Colonic mucosa (tissue), 4 donors: ENCODE results near the gene AQP5. TPM values are rescaled to one million over a fixed set of nuclear protein-coding genes. Genes with fewer than 3 reads are reported as not detected.

Source experiments
- DNase-seq: peaks from one replicate; pipeline ENCODE4 v3.0.0-alpha.2; 2020
- H3K27ac ChIP-seq: fragments of 200-600 bp; one replicate; pipeline ENCODE4 v1.8.0; 2021
- H3K27me3 ChIP-seq: fragments of 200-600 bp; one replicate; pipeline ENCODE4 v1.8.0; 2021
- H3K36me3 ChIP-seq: fragments of 200-600 bp; one replicate; pipeline ENCODE4 v1.8.0; 2021
- H3K4me1 ChIP-seq: fragments of 200-600 bp; one replicate; pipeline ENCODE4 v1.8.0; 2021; ENCODE audit warnings: mild to moderate bottlenecking
- H3K4me3 ChIP-seq: fragments of 200-600 bp; one replicate; pipeline ENCODE4 v1.8.0; 2021
- H3K9ac ChIP-seq, 2 donors: one replicate each; pipeline ENCODE4 v1.7.0; 2013; ENCODE audit warnings: control low read depth in 2 of 2, low read depth in 2 of 2, low read length in 2 of 2
- H3K9me3 ChIP-seq: fragments of 200-600 bp; one replicate; pipeline ENCODE4 v1.8.0; 2021
- intact Hi-C: fragments of 100-400 bp; cut with DNase I; formaldehyde crosslinking; loops from one replicate; pipeline ENCODE4 v1.14.1; 2022
- total RNA-seq, 2 donors: library from RNA; stranded (reverse); fragmentation: NEBNext Ultra II Directional in 1 of 2; extraction: Animal tissue kit (Norgen Biotek cat#: 25700) in 1 of 2; gene quantifications; one replicate each; pipeline ENCODE4 v1.2.1, GENCODE V29; 2021
- TF ChIP-seq, protein P1 (sequence below): fragments of 200-600 bp; IDR thresholded peaks from one replicate; pipeline ENCODE4 v1.8.0; 2022; ENCODE audit warnings: antibody characterized with exemption, mild to moderate bottlenecking
- donor health status: healthy.
- donor health status: DM: no; HTN: no; CAD: no.
- donor health status: DM: no; HTN: no; CAD: no.

The AQP5 gene
- total RNA-seq, 2 donors from 2014 or later: not detected

DNA sequence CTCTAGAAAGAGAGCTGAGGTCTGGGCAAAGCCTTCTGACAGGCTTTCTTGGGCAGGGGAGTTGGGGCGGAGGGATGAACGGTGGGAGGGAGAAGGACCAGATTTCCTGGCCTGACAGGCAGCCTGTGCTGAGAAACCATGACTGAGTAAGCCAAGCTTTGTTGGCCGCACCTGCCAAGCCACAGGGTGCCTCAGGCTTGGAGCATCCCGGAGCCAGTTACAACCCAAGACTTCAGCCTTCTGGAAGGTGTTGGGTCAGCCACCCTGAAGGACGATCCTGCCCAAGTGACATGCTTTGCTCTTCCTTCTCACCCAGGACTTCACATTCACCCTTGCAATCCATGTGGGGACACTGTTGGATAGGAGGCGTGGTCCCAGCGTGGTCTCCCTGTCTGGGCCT, 32.1 kb upstream of the AQP5 start:
- Histone ChIP-seq H3K4me1 (no peaks in the 10 kb centered on the region), H3K9me3 (no peaks in the 10 kb centered on the region), H3K36me3 (no peaks in the 10 kb centered on the region), H3K27me3 (no peaks in the 10 kb centered on the region), H3K9ac (no peak overlapping the region), H3K4me3 (no peak overlapping the region), H3K27ac (no peak overlapping the region)
- intact Hi-C loops: no loop called here
- no peak for DNase-seq
- TF ChIP-seq, protein P1, sequence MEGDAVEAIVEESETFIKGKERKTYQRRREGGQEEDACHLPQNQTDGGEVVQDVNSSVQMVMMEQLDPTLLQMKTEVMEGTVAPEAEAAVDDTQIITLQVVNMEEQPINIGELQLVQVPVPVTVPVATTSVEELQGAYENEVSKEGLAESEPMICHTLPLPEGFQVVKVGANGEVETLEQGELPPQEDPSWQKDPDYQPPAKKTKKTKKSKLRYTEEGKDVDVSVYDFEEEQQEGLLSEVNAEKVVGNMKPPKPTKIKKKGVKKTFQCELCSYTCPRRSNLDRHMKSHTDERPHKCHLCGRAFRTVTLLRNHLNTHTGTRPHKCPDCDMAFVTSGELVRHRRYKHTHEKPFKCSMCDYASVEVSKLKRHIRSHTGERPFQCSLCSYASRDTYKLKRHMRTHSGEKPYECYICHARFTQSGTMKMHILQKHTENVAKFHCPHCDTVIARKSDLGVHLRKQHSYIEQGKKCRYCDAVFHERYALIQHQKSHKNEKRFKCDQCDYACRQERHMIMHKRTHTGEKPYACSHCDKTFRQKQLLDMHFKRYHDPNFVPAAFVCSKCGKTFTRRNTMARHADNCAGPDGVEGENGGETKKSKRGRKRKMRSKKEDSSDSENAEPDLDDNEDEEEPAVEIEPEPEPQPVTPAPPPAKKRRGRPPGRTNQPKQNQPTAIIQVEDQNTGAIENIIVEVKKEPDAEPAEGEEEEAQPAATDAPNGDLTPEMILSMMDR: no peak

DNA sequence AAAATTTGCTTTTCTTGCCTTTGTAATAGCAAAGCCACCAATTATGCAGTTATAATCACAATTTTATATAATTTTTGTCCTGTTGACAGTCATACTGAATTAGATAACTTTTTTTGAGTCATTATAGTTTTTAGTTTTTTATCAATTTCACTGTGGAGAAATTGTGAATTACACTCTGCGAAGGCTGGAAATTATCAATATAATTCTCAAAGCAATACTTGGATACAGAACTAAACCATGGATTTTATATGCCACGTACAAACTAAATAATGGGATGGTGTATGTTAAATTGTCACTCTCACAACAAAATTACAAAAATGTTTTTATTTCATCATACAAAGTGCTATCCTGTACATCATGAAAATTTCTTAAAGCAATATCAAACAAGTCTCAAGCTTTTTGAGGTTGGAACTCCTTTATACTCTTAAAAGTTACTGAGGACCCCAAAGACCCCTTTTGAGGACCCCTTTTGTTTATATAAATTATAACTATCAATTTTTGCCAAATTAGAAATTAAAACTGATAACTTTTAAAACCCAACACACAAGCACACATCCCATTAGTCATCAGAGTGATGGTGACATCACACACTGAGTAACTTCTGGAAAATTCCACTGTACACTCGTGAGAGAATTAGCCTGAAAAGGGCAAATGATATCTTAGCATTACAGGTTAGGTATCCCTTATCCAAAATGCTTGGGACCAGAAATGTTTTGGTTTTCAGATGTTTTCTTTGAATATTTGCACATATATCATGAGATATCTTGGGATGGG, 31.0 kb upstream of the AQP5 start:
- H3K4me1 ChIP-seq: no peaks in the 10 kb centered on the region
- H3K27me3 ChIP-seq: no peaks in the 10 kb centered on the region
- no peaks in the 10 kb centered on the region for H3K36me3 ChIP-seq
- DNase-seq: no peak
- TF ChIP-seq, protein P1: no peak
- no peaks in the 10 kb centered on the region for H3K9me3 ChIP-seq
- H3K4me3 ChIP-seq: no peak overlapping the region
- H3K27ac ChIP-seq: no peak overlapping the region
- no peak overlapping the region for H3K9ac ChIP-seq
- intact Hi-C loops: no loop called here

DNA sequence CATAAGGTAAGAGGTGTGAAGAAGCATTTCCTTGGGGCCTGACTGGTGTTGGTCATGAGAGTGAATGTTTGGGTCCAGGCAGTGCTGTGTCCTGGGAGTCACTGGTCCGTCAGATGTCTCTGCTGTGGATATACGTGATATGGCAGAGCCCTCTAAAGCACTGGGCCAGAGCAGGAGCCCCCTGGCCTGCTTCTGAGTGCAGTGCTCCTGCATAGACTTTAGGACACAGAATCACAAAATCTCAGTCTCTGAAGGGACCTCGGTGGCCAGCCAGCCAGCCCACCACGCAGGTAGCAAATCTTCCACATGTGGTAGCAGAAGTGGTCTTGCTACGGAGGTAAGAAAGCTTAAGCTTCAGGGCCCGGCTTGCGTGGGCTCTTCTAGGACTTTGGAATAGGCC, 29.6 kb upstream of the AQP5 start:
- Histone ChIP-seq H3K36me3 (no peaks in the 10 kb centered on the region), H3K9ac (no peak overlapping the region), H3K4me3 (no peak overlapping the region), H3K27ac (no peak overlapping the region), H3K9me3 (no peaks in the 10 kb centered on the region), H3K27me3 (no peaks in the 10 kb centered on the region), H3K4me1 (no peaks in the 10 kb centered on the region)
- TF ChIP-seq, protein P1: no peak
- intact Hi-C loops: no loop called here
- no peak for DNase-seq

GRCh38 chr12:49932533-49933130, 29.0 kb upstream of the AQP5 start:
- Histone ChIP-seq H3K9me3 (no peaks in the 10 kb centered on the region), H3K27me3 (no peaks in the 10 kb centered on the region), H3K4me3 (no peak overlapping the region), H3K4me1 (no peaks in the 10 kb centered on the region), H3K27ac (no peak overlapping the region), H3K9ac (no peak overlapping the region), H3K36me3 (no peaks in the 10 kb centered on the region)
- DNase-seq: no peak
- TF ChIP-seq, protein P1: no peak
- intact Hi-C loops: no loop called here

- Histone ChIP-seq H3K9ac (no peak overlapping the region), H3K27ac (no peak overlapping the region), H3K9me3 (no peaks in the 10 kb centered on the region), H3K4me3 (no peak overlapping the region), H3K27me3 (no peaks in the 10 kb centered on the region), H3K36me3 (no peaks in the 10 kb centered on the region), H3K4me1 (no peaks in the 10 kb centered on the region)
- no peak for DNase-seq
- TF ChIP-seq, protein P1: no peak
- intact Hi-C loops: no loop called here
These were observed 27.9 kb upstream of the AQP5 start for GRCh38 chr12:49933796-49934195.
